Dermis lymphatic vessel endothelial cell (primary cell): ENCODE results near the gene EFNA2. TPM values are rescaled to one million over a fixed set of nuclear protein-coding genes. Genes with fewer than 3 reads are reported as not detected.

ENCODE experiments used
- total RNA-seq: library from RNA; depleted of rRNA; stranded (reverse); fragments of >200 nt; gene quantifications from 2 replicates; pipeline ENCODE4 v1.2.1, GENCODE V29; 2014

The EFNA2 gene
- total RNA-seq = not detected in 2 replicates

GRCh38 chr19:1285737-1286360, at the start of gene EFNA2:
EFNA2 (plus strand) TSS chr19:1285873; CDS start chr19:1286169, 296 bp downstream.

DNA sequence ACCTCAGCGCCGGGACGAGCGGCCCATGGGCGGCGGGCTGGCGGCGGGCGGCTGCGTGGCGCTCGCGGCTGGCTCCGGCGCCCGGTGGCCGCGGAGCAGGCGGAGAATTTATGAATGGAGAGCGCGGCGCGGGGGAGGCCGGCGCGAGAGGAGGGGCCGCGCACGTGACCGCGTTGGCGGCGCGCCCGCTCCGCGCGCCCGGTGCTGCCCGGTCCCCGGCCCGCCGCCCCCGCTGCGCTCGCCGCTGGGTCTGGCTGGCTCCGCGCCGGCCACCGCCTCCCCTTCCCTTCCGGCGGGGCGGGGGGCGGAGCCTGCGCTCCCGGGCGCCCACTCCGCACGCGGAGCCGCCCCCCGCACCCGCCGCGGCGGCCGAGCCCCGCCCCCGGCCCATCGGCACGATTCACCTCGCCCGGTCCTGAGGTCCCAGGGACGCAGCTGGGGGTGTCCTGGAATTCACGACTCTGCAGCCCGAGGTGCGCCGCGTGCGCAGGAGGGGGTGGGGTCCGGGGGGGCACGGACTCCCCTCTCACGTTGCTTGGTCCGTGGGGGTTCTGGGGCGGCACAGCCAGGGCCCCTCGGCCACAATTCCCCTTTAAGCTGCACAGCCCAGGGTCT, 47.8 kb upstream of the EFNA2 start, which contains the start of gene CBARP:
Gene CBARP (minus strand): TSS at position 252 of the 615 bp plus-strand sequence. CDS start 1,905 bp downstream, outside the sequence.

DNA sequence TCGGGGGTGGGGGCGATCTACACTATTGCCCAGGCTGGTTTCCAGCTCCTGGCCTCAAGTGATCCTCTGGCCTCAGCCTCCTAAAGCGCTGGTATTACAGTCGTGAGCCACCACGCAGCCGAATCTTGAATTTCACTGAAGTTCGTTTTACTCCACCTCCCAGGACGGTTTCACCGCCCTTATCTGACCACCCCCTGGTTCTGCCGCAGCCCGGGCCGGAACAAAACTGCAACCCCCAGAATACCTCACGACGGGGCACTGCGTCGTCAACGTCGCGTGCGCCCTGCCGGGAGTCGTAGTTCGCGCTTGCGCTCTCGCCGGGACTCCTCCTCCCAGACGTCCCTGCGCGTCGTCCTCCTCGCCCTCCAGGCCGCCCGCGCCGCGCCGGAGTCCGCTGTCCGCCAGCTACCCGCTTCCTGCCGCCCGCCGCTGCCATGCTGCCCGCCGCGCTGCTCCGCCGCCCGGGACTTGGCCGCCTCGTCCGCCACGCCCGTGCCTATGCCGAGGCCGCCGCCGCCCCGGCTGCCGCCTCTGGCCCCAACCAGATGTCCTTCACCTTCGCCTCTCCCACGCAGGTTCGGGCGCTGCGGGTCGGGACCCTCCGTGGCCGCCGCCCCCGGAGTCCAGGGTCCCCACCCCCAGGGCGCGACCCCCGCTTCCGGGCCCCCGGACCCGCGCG, 44.1 kb upstream of the EFNA2 start, which contains the start of gene ATP5F1D:
Gene ATP5F1D (plus strand): TSS at position 335 of the 679 bp plus-strand sequence. CDS start 100 bp downstream, at position 435.

GRCh38 chr19:1248139-1248785, 37.4 kb upstream of the EFNA2 start, which contains the start of gene MIDN:
MIDN (plus strand) TSS chr19:1248583; CDS start chr19:1250297, 1,714 bp downstream.

DNA sequence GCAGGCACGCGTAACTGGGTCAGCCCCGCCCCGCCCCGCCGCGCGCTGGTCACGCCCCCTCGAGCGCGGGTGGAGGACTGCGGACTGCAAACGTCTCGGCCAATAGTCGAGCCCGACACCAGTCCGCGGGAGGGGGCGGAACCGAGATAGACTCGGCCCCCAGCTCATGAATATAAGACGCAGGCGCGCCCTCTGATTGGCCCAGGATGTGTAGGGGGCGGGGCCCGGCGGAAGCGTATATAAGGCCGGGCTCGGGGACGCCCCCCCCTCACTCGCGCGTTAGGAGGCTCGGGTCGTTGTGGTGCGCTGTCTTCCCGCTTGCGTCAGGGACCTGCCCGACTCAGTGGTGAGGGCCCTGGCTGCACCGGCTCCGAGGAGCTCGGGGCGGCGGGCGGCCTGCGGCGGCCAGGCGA, 16.6 kb upstream of the EFNA2 start, which contains the start of gene CIRBP:
Gene CIRBP (plus strand): TSS at position 268 of the 413 bp plus-strand sequence. CDS start 1,602 bp downstream, outside the sequence.

DNA sequence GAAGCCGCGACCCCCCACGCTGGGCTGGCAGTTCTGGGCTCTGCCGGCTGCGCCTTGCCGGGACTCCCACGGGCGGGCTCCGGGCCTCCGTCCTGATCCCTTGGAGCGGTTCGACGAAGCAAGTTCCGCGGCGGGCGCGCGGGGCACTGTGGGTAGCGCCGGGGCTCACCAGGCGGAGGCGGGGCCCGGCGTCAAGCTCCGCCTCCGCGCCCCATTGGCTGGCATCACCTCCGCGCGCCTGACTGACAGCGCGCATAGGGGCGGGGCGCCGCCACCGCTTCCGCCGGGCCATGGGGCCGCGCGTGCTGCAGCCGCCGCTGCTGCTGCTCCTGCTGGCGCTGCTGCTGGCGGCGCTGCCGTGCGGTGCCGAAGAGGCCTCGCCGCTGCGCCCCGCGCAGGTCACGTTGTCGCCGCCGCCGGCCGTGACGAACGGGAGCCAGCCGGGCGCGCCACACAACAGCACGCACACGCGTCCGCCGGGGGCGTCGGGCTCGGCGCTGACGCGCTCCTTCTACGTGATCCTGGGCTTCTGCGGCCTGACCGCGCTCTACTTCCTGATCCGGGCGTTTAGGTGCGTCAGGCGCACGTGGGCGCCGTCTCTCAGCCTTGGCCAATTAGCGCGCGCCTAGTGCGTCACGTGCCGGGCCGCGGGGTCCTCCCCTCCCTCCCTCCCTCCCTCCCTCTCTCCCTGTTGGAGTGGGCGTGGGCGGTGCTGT, 10.3 kb upstream of the EFNA2 start, which contains the start of gene FAM174C:
Gene FAM174C (plus strand): TSS at position 271 of the 716 bp plus-strand sequence. CDS start 20 bp downstream, at position 291.

Other genes with a start within 250 kb of the EFNA2 start
- 2.4 and 3.6 TPM in 2 replicates for gene ABCA7, start 245.8 kb upstream of the EFNA2 start, total RNA-seq
- 11.9 and 24.8 TPM in 2 replicates for gene ARHGAP45, start 218.7 kb upstream of the EFNA2 start, total RNA-seq
- 69.8 and 81.8 TPM in 2 replicates for gene POLR2E, start 190.5 kb upstream of the EFNA2 start, total RNA-seq
- gene GPX4, start 181.9 kb upstream of the EFNA2 start, total RNA-seq = 369 and 438 TPM in 2 replicates
- gene SBNO2, start 111.6 kb upstream of the EFNA2 start, total RNA-seq = 14.4 and 15.9 TPM in 2 replicates
- 80.6 and 90.6 TPM in 2 replicates for gene STK11, start 80.1 kb upstream of the EFNA2 start, total RNA-seq
- gene CBARP, start 47.9 kb upstream of the EFNA2 start, total RNA-seq = 0.76 and 1.2 TPM in 2 replicates
- gene ATP5F1D, start 44.1 kb upstream of the EFNA2 start, total RNA-seq = 12.6 and 14.8 TPM in 2 replicates
- 5.4 and 7.2 TPM in 2 replicates for gene MIDN, start 37.3 kb upstream of the EFNA2 start, total RNA-seq
- gene CIRBP, start 16.5 kb upstream of the EFNA2 start, total RNA-seq = 214 and 308 TPM in 2 replicates
- gene FAM174C, start 10.3 kb upstream of the EFNA2 start, total RNA-seq = 12.2 and 12.7 TPM in 2 replicates
- gene NDUFS7, start 98.0 kb downstream of the EFNA2 start, total RNA-seq = 63.5 and 98.7 TPM in 2 replicates
- gene GAMT, start 115.7 kb downstream of the EFNA2 start, total RNA-seq = 6.0 and 6.6 TPM in 2 replicates
- gene DAZAP1, start 121.7 kb downstream of the EFNA2 start, total RNA-seq = 56.1 and 65.0 TPM in 2 replicates
- 339 and 445 TPM in 2 replicates for gene RPS15, start 152.5 kb downstream of the EFNA2 start, total RNA-seq
- under 0.01 TPM in 2 replicates for gene APC2, start 164.2 kb downstream of the EFNA2 start, total RNA-seq
- 17.0 and 17.9 TPM in 2 replicates for gene C19orf25, start 193.3 kb downstream of the EFNA2 start, total RNA-seq
- 0.52 and 0.65 TPM in 2 replicates for gene PCSK4, start 204.5 kb downstream of the EFNA2 start, total RNA-seq
- 0.22 and 0.26 TPM in 2 replicates for gene REEP6, start 205.3 kb downstream of the EFNA2 start, total RNA-seq
- not detected in 2 replicates for gene ADAMTSL5, start 227.1 kb downstream of the EFNA2 start, total RNA-seq
- not detected in 2 replicates for gene PLK5, start 238.2 kb downstream of the EFNA2 start, total RNA-seq